Activated CD8-positive, alpha-beta memory T cell treated with anti-CD3 and anti-CD28 coated beads for 24 hours (primary cell): ENCODE results near the gene FBXO40.
"Not testable (repeated sequence)": the region's sequence is repeated elsewhere in the genome, so short reads cannot be mapped to it uniquely, and the experiment has no call there.

Experiments used
- DNase-seq: peaks from one replicate; pipeline ENCODE4 v3.0.0-alpha.2; 2020

The FBXO40 gene, protein sequence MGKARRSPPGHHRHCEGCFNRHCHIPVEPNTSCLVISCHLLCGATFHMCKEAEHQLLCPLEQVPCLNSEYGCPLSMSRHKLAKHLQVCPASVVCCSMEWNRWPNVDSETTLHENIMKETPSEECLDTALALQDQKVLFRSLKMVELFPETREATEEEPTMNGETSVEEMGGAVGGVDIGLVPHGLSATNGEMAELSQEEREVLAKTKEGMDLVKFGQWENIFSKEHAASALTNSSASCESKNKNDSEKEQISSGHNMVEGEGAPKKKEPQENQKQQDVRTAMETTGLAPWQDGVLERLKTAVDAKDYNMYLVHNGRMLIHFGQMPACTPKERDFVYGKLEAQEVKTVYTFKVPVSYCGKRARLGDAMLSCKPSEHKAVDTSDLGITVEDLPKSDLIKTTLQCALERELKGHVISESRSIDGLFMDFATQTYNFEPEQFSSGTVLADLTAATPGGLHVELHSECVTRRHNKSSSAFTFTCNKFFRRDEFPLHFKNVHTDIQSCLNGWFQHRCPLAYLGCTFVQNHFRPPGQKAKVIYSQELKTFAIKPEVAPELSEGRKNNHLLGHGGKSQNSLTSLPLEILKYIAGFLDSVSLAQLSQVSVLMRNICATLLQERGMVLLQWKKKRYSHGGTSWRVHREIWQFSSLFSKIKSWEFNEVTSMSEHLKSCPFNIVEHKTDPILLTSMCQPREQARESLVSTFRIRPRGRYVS

DNA sequence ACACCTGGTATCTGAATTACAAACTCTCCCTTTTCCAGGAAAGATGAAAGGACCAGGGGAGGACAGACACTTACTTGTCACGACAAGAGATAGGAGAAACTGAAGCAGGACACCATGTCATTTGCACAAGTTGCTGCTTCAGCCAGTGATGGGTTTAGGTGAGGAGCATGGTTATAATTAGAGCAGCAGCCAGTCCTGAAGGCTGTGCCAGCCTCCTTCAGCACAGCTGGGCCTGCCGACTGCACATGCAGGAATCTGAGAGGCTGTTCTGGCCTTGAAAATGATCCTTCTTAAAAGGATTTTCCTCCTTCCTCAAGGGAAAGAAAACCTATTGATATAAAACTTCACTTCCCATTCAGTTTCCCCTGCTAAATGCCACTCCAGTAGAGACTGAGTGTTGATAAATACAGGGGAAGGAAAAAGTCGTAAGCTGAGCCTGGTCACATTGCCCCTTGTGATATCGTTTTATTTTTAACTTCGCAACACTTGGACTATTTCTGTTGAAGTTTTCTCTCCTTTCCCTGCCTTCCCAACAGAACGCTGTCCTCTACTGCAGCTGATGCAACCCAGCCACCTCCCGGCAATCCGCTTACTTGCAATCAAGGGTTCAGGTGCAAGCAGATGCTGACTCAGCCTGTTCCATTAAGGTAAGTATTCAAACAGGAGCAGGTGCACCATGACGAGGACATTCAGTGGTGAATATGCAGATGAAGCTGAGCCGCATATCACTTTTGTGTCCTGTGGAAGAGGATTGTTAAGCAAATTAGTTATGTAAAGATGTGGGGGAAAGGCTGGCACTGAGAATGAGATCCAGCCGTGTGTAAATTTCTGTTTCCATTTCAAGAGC is at the start of gene FBXO40:
FBXO40 (plus strand) TSS at position 524 of the 847 bp plus-strand sequence. CDS start 27,197 bp downstream, outside the sequence.
- DNase-seq: no peak

DNA sequence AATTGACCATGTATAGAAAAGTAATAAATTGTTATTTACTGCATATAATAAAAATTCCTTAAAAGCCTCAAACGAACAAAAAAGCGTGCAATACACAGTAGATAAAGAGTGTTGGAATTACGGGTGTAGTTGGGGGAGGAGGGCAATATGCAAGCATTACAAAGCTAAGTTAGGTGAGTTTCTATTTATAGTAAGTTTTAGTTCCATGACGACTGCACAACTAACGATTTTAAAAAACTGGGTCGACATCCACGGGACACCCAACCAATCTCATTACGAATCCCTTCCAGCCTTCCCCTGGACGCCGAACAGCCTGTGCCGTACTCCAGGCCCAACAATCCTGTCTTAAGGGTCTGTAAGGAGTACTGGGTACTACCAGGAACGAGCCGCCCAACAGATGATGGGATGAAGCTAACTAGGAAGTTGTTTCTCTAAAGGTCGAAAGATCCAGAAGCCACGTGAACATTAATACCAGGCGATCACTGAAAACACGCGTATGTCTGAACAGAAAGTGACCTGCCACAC is 48.1 kb upstream of the FBXO40 start:
- no peak for DNase-seq

DNA sequence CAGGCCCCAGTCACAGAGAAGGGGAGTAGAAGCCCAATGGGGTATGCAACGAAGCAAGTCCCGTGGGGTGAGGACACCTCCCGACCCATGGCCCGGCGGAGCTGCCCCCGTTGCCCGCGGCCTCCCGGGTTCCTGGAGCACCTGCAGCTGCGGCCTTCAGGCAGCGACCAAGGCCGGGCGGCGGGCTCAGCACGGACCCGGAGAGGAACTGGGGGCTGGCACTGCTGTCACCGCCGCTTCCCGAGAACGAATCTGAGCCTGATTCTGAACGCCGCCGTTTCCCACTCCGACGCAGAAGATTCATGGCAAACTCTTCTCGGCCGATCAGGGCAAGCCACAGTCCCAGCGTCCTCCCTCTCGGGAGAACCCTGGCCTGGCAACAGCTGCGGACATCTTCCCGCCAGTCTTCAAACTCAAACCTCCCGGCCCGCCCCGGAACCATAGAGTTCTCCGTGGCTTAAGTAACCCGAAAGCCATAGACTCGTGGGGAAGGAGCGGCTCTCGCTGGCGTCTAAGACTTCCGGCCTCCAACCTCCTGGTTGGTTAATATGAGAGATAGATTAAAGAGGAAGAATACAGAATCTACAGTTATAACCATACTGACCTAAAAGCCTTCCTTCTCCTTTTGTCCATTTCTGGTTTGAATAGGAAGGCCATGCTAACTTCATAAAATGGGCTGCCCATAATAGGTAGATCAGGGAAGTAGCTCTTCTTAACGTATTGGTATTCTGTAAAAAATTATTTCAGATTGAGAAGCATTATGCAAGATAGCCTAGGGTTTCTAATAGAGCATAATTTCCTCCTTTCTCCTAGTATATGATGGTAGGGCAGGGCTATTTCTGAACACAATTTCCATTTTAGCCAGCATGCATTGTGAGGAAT is 47.4 kb upstream of the FBXO40 start, which contains the start of gene POLQ:
POLQ (minus strand) TSS at position 415 of the 882 bp plus-strand sequence; CDS start at position 304, 111 bp downstream.
- DNase-seq: peak; percentile 91

DNA sequence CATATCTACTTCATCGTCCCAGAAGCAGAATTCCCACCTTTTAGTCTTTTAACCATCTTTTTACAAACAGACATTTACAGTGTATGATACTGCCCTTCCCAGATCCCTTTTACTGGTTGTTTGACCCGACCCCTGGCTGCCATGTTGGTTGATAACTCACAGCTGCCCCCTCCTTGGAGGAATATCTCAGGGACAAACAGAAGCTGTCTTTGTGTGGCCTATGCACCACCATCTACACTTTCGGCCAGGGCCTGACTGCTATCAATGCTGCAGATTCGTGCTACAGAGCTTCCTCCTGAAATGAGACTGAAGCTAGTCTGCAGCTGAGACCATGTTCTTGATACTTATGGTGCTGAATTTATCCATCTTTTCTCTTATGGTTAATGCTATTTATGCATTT is 40.8 kb upstream of the FBXO40 start:
- no peak for DNase-seq

DNA sequence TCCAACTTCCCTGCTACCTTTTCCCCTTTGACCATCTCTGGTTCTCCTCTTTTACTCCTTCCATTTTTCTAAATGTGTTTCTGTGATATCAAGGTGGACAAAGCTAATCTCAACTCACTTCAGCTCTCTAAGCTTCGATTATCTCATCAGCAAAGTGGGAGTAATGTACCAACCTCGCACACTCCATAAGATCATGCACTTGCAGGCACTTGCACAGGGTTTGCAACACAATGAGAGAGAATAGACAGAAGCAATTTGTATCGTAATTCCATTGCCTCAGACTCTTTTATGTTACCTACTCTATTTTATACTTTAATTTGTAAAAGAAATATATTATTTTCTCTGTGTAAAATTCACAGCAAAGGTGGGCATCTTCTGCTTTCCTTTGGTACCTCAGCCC is 40.4 kb upstream of the FBXO40 start:
- DNase-seq: no peak

DNA sequence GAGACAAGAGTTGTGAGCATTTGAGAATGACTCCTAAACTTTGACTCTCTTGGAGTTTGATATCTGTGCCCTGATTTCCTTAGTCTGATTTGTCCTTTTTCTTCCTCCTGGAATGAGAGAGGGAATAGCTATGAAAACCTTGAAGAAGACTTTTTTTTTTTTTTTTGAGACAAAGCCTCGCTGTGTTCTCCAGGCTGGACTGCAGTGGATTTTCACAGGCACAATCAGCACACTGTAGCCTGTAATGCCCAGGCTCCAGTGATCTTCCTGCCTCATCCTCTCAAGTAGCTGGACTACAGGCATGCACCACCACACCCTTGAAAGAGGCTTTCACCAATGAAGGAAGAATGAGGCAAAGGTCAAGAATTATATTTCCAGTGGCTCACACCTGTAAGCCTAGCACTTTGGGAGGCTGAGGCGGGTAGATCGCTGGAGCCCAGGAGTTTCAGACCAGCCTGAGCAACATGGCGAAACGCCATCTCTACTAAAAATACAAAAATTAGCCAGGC is 35.7 kb upstream of the FBXO40 start:
- DNase-seq: no peak

DNA sequence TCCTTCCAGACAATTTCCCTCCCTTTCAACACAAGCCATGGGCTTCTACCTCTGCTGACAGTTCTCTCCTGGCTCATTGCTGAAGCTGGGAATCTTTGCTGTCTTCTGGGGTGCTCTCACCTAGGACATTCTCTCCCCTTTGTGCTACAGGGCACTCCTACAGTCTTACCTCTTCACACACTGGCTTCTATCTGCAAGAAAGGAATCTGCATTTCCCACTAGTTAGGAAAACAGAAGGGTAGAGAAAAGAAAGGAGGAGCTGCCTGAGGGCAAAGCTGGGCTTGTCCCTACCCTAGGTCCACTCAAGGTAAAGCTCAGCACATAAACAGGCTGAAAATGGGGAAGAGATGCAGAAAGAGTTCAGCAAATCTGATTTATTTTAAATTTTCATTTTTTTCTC is 31.0 kb upstream of the FBXO40 start:
- DNase-seq: no peak

DNA sequence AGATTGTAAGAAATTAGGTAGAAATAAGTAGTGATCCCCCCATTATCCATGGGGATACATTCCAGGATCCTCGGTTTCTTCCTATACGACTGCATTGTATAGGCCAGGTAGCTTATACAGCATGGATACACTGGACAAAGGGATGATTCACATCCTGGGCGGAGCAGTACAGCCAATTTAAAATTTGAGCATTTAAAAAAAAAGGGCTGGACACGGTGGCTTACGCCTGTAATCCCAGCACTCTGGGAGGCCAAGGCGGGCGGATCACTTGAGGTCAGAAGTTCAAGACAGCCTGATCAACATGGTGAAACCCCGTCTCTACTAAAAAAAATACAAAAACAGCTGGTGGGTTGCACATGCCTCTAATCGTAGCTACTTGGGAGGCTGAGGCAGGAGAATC is 26.4 kb upstream of the FBXO40 start:
- no peak for DNase-seq

DNA sequence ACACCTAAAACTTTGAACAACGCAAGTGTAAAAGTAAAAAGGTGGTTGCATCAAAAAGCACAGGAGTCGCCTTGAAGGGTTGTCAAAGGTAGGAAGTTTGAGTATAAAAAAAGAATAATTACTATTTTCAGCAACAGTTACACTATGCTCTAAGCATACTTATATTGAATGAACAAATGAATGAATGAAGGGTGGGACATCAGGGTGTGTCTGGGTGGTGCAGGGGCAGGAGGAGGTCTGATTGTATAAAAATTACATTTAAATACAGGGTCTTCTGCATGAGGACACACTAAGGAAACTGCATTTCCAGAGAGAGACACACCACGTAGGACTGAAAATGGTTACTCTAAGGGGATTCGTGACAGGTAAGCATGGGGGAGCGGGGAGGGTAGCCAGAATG is 25.5 kb upstream of the FBXO40 start, which contains the start of gene ARGFX:
ARGFX (plus strand) TSS at position 301 of the 400 bp plus-strand sequence. CDS start 2,765 bp downstream, outside the sequence.
- no peak for DNase-seq

DNA sequence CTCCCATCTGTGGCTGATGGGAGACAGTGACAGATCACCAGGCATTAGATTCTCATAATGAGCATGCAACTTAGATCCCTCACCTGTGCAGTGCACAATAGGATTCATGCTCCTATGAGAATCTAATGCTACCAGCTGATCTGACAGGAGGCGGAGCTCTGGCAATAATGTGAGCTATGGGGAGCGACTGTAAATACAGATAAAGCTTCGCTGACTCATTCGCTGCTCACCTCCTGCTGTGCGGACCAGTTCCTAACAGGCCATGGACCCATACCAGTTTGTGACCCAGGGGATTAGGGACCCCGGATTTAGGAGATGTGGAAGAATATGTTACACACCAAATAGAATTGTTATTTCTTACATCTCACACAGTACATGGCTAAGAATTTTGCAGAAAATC is 18.7 kb upstream of the FBXO40 start:
- no peak for DNase-seq

DNA sequence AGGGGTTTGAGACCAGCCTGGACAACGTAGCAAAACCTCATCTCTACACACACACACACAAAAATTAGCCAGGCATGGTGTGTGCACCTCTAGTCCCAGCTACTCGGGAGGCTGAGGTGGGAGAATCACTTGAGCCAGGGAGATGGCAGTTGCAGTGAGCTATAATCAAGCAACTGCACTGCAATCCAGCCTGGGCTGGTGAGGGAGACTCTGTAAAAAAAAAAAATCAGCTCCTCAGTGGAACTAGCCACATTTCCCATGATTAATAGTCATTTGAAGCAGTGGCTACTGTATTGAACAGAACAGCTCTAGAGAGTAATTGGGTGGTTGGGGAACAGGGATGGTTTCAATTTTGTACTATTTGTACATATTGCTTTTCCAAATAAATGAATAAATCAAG is 11.5 kb upstream of the FBXO40 start:
- no peak for DNase-seq

DNA sequence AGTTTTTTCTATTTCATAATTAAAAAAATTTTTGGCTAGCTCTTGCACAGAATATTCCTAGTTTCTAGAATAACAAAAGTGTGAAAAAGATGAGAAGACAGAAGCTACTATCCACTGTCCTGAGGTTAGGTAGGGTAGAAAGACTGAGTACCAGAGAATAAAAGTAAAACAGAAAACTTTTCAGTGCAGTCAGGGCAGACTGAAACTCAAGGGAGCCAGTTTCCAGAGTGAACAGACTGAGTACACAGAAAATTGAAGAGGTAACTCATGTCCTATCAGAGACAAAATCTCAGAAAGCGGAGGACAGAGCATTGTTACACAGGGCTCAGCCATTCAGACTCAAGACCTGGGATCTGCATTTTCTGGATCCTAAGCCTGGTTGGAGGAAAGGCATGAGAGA is 8.8 kb upstream of the FBXO40 start:
- DNase-seq: no peak

DNA sequence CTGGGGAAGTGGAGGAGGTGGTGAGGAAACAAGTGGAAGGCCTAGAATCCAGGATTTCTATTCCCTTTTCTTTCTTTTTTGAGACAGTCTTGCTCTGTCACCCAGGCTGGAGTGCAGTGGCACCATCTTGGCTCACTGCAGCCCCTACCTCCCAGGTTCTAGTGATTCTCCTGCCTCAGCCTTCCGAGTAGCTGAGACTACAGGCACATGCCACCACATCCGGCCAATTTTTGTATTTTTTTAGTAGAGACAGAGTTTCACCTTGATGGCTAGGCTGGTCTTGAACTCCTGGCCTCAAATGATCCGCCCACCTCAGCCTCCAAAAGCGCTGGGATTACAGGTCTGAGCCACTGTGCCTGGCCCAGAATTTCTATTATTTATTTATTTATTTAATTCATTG is 627 bp downstream of the FBXO40 start:
- DNase-seq: not testable (repeated sequence)

DNA sequence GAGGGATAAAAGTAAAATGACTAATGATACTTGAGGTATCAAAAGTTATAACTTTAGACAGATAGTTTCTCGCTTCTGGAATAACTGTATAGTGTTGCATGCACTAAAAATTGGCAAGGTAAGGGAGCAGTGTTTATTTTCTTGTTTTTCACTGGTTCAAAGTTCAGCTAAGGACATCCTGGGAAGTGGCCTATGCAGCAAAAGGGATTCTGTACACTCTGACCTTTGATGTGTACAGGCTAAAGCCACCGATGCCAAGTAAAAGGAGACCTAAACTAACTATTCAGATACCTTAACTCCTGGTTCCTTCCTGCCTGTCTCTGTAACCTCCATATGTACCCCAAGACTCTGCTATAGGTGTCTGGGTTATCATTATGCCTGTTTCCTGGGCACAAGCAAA is 1.7 kb downstream of the FBXO40 start:
- DNase-seq: no peak

DNA sequence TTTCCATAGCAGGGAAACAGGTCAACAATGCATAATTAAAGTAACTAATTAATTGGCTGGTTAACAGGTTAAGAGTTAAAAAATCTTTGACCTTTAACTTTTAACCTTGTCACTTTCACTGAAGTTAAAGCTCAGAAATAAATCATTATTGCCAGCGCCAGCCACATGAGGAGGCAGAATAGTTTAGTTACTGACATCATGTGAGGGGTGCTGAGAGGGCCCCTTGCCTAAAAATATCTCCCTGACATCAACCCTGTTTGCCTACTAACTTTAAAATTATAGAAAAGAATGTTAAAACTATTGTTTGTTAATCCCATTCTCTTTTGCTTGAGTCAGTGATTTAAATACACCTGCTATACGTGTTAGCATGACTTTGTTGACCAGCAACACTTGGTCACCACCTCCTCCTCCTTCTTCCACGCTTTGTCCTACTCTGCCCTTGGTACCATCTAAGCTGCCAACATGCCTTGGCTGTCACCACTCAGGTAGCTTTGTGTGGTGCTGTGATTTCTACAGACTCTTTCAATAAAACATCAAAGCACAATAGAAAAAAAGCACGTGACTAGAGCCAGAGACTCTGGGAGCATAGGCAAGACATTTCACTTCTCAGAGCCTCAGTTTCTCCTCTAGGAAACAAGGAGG is 2.7 kb downstream of the FBXO40 start:
- no peak for DNase-seq

DNA sequence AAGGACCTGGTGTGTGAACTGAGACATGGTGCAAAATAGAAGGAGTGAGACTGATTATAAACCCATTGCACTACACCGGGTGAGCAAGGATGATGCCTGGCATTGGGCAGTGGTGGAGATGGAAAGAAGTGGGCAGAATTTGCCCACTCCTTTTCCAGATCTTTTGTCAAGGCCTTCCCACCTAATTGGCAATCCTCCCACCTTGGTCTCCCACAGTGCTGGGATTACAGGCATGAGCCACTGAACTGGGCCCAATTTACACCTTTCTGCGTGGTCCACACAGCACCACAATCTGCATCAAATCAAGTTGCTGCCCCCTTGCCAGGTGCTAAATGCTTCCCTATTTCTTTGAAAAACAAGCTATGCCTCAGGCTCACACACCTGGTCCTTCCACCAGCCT is 5.4 kb downstream of the FBXO40 start:
- DNase-seq: no peak

DNA sequence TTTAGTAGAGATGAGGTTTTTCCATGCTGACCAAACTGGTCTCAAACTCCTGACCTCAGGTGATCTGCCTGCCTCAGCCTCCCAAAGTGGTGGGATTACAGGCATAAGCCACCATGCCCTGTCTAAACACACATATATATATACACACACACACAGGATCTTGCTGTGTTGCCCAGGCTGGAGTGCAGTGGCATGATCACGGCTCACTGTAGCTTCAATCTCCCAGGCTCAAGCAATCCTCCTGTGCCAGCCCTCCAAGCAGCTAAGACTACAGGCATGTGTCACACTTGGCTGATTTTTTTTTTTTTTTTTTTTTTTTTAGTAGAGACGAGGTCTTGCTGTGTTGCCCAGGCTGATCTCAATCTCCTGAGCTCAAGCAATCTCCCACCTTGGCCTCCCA is 6.7 kb downstream of the FBXO40 start:
- not testable (repeated sequence) for DNase-seq

DNA sequence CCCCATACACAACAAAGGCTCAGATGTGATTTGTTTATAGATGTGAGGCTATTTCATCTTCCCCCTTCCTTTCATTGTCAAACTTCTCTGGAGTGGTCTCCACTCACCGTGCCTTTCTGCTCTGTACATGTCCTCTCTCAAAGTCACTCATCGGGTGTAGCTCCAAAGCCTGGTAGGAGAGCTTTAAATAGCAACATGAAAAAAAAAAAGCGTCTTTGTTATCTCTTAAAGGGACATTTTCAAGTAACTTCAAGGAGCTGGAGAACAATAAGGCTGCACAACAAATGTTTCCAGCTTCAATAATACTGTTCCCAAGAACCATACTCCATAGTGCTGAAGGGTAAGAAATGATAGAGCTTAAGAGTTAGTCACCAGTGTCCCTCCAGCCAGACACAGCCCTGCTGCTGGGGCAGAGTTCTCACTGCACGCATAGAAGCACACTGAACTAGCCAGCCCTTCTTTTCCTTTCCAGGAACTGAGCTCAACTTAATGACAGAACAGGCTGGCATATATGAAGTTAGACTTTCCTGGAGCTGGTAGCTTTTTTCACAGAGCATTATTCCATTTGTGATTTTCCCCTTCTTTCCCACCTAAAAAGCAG is 8.1 kb downstream of the FBXO40 start:
- DNase-seq: no peak

DNA sequence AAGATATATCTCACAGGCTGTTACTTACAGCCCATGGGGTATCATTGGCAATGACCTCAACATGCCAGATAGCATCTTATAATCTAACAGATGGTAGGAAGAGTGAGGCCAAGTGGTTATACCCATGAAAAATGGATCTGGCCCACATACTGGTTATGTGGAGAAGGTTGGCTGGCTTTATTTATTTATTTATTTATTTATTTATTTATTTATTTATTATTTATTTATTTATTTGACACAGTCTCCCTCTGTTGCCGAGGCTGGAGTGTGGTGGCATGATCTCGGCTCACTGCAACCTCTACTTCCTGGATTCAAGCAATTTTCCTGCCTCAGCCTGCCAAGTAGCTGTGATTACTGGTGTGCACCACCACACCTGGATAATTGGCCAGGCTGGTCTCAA is 11.6 kb downstream of the FBXO40 start:
- DNase-seq: no peak

DNA sequence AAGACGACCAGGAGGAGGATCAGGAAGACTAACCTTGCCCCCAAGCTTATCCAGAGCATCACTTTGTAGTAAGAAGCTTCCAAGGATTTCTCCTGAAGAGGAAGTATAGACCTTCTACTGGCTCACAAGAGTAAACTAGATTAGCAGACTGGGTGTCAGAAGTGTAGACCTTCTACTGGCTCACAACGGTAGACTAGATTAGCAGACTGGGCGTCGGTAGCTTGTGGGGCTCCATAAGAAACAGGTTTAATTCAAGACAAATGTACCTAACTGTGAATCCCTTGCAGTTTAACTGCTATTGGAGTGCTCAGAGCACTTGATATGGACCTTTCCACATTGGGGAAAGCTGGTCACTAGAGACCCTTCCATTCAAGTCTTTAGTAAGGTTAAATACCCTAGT is 12.9 kb downstream of the FBXO40 start:
- no peak for DNase-seq

DNA sequence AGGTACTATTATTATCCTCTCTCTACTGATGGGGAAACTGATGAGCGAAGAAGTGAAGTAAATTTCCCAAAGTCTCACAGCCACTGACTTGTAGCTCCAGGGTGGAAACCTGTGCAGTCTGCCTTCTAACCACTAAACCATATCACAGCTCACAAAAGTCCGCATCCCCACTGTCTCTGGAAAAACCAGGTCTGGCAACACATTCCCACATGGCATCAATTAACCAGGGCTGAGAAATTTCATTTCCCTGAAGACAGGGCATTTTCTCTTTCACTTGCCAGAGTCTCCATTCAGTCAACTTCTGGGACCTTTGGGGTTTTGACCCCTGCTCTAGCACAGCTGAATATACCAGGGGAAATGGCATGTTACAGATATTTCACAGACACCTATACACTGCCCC is 26.5 kb downstream of the FBXO40 start:
- no peak for DNase-seq
